ENCODE results near the gene KYNU. TPM values are rescaled to one million over a fixed set of nuclear protein-coding genes. Genes with fewer than 3 reads are reported as not detected.
"Not testable (repeated sequence)": the region's sequence is repeated elsewhere in the genome, so short reads cannot be mapped to it uniquely, and the experiment has no call there.

KYNU gene
- total RNA-seq, 6 experiments from 2014 or later = 0.17 to 0.63 (median 0.34) TPM; not detected in 1

DNA sequence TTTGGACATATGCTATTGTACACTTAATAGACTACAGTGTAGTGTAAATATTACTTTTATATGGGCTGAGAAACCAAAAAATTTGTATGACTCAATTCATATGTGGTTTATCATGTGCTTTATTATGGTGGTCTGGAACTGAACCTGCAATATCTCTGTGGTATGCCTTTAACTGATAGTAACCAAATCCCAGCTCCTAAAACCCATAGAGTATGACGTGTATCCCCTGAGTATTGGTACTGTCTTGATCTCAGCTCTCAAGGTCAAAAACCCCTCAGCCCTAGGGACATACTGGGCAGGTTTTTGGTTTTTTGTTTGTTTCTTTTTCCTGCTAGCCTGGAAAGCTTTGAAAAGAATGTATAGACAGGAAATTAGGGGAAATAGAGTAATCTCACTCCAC, 209.6 kb downstream of the KYNU start:
- Mint-ChIP-seq H3K27ac (no peak overlapping the region), H3K36me3 (ENCODE audit: low read depth) (no peaks in the 10 kb centered on the region), H3K9me3 (no peaks in the 10 kb centered on the region), H3K4me1 (ENCODE audit: low read depth) (no peaks in the 10 kb centered on the region; the same call in 1 of the 2 replicates), H3K4me3 (no peak overlapping the region), H3K27me3 (ENCODE audit: insufficient read depth) (no peaks in the 10 kb centered on the region)
- no peak for DNase-seq
- TF ChIP-seq, protein P1, sequence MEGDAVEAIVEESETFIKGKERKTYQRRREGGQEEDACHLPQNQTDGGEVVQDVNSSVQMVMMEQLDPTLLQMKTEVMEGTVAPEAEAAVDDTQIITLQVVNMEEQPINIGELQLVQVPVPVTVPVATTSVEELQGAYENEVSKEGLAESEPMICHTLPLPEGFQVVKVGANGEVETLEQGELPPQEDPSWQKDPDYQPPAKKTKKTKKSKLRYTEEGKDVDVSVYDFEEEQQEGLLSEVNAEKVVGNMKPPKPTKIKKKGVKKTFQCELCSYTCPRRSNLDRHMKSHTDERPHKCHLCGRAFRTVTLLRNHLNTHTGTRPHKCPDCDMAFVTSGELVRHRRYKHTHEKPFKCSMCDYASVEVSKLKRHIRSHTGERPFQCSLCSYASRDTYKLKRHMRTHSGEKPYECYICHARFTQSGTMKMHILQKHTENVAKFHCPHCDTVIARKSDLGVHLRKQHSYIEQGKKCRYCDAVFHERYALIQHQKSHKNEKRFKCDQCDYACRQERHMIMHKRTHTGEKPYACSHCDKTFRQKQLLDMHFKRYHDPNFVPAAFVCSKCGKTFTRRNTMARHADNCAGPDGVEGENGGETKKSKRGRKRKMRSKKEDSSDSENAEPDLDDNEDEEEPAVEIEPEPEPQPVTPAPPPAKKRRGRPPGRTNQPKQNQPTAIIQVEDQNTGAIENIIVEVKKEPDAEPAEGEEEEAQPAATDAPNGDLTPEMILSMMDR (IDR thresholded peaks at IDR 0.05) = no peak

DNA sequence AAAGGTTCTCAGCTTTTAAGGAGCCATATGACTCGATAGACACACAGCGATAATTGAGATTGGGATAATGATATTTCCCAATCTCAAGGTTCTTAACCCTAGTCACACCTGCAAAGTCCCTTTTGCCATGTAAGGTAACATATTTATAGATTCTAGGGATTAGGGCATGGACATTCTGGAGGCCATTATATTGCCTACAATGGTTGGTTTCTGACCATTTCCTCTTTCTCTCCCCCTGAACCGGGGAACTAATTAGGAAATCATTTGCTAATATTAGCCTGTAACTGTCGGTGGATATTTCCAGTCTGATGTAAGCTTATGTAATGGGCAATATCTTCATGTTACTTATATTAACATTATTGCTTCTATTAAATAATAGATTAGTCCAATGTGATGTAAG, 210.9 kb downstream of the KYNU start:
- no peak overlapping the region for H3K4me3 Mint-ChIP-seq
- no peak overlapping the region for H3K27ac Mint-ChIP-seq

DNA sequence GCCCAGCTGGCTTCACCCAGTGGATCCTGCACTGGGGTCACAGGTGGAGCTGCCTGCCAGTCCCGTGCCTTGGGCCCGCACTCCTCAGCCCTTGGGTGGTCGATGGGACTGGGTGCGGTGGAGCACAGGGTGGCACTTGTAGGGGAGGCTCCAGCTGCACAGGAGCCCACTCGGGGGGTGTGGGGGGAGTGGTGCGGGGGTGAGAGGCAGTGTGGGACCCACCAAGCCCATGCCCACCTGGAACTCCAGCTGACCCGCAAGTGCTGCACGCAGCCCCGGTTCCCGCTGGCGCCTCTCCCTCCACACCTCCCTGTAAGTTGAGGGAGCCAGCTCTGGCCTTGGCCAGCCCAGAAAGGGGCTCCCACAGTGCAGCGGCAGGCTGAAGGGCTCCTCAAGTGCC, 212.1 kb downstream of the KYNU start:
- H3K9me3 Mint-ChIP-seq; H3K4me3 Mint-ChIP-seq; H3K27ac Mint-ChIP-seq; H3K27me3 Mint-ChIP-seq (ENCODE audit: insufficient read depth); H3K4me1 Mint-ChIP-seq (ENCODE audit: low read depth); DNase-seq; H3K36me3 Mint-ChIP-seq (ENCODE audit: low read depth): not testable (repeated sequence)

More for the DNA sequence above, 210.9 kb downstream of the KYNU start:
- TF ChIP-seq, protein P1 (IDR thresholded peaks at IDR 0.05) = no peak
- Mint-ChIP-seq H3K4me1 (ENCODE audit: low read depth) (no peaks in the 10 kb centered on the region; the same call in 1 of the 2 replicates), H3K36me3 (ENCODE audit: low read depth) (no peaks in the 10 kb centered on the region), H3K9me3 (no peaks in the 10 kb centered on the region), H3K27me3 (ENCODE audit: insufficient read depth) (no peaks in the 10 kb centered on the region)
- no peak for DNase-seq

Measured in HFFc6 (cell line).